CD8-positive, alpha-beta memory T cell (primary cell): ENCODE results near the gene CXCR3. TPM values are rescaled to one million over a fixed set of nuclear protein-coding genes. Genes with fewer than 3 reads are reported as not detected.
"Not testable (repeated sequence)": the region's sequence is repeated elsewhere in the genome, so short reads cannot be mapped to it uniquely, and the experiment has no call there.

Experiments
- CTCF ChIA-PET: fragments of 350-600 bp; sonication (Branson Sonifier 250); formaldehyde crosslinking; loops from one replicate; lab custom pipeline; 2021; ENCODE audit warnings: antibody characterized with exemption; lab: Charles Lee
- POLR2A ChIA-PET: fragments of 350-600 bp; sonication (Branson Sonifier 250); formaldehyde crosslinking; loops from one replicate; lab custom pipeline; 2021; ENCODE audit warnings: antibody characterized with exemption; lab: Charles Lee
- DNase-seq, 5 donors: peaks; one replicate each; pipeline versions ENCODE4 v3.0.0 to v3.0.0-alpha.2; 2020 to 2022; ENCODE audit warnings: mixed read lengths in 1 of 5
- H3K27ac ChIP-seq: one replicate; pipeline ENCODE4 v1.7.0; 2013; ENCODE audit warnings: low read depth, mild to moderate bottlenecking, low read length, moderate library complexity
- H3K27me3 ChIP-seq: 2 replicates; pipeline ENCODE4 v1.7.0; 2013; ENCODE audit warnings: low read length, mild to moderate bottlenecking; ENCODE audit not compliant: insufficient read depth, poor library complexity, severe bottlenecking
- H3K36me3 ChIP-seq: 2 replicates; pipeline ENCODE4 v1.7.0; 2013; ENCODE audit warnings: mild to moderate bottlenecking, low read length, moderate library complexity; ENCODE audit not compliant: insufficient read depth
- H3K4me1 ChIP-seq: 2 replicates; pipeline ENCODE4 v1.7.0; 2013; ENCODE audit warnings: mild to moderate bottlenecking, low read length, moderate library complexity; ENCODE audit not compliant: insufficient read depth
- H3K4me3 ChIP-seq: 2 replicates; pipeline ENCODE4 v1.7.0; 2013; ENCODE audit warnings: mild to moderate bottlenecking, low read length
- H3K9me3 ChIP-seq: 2 replicates; pipeline ENCODE4 v1.7.0; 2013; ENCODE audit warnings: mild to moderate bottlenecking, low read length
- H3K27ac Mint-ChIP-seq, 8 donors: one replicate each; pipeline ENCODE4 v1.8.0; 2020 to 2021; ENCODE audit warnings: mixed read lengths in 8 of 8, mild to moderate bottlenecking in 6 of 8, inconsistent platforms in 3 of 8, moderate library complexity in 3 of 8
- H3K27me3 Mint-ChIP-seq, 2 donors: one replicate each; pipeline ENCODE4 v1.8.0; 2020 to 2021; ENCODE audit warnings: mixed read lengths in 2 of 2, mild to moderate bottlenecking in 1 of 2, moderate library complexity in 1 of 2
- H3K36me3 Mint-ChIP-seq, 3 donors: one replicate each; pipeline ENCODE4 v1.8.0; 2020 to 2021; ENCODE audit warnings: mixed read lengths in 3 of 3, inconsistent platforms in 1 of 3, mild to moderate bottlenecking in 1 of 3
- H3K4me1 Mint-ChIP-seq, 3 donors: one replicate each; pipeline ENCODE4 v1.8.0; 2020 to 2021; ENCODE audit warnings: mixed read lengths in 3 of 3, inconsistent platforms in 1 of 3, mild to moderate bottlenecking in 1 of 3
- H3K4me3 Mint-ChIP-seq, 7 donors: one replicate each; pipeline ENCODE4 v1.8.0; 2020 to 2021; ENCODE audit warnings: mixed read lengths in 7 of 7, mild to moderate bottlenecking in 6 of 7, moderate library complexity in 4 of 7, inconsistent platforms in 2 of 7
- H3K9me3 Mint-ChIP-seq, 5 donors: one replicate each; pipeline ENCODE4 v1.8.0; 2020 to 2022; ENCODE audit warnings: mixed read lengths in 5 of 5, mild to moderate bottlenecking in 3 of 5, moderate library complexity in 2 of 5, inconsistent platforms in 1 of 5
- polyA plus RNA-seq: library from polyadenylated mRNA; unstranded; fragments of 300-500 nt; fragmentation: Illumina TruSeq; gene quantifications from one replicate; pipeline ENCODE4 v1.2.3, GENCODE V29; 2021
- total RNA-seq, 2 experiments: library from RNA; stranded (reverse); gene quantifications; one replicate each; pipeline ENCODE4 v1.2.3, GENCODE V29; 2021

The CXCR3 gene
- total and polyA plus RNA-seq, 3 experiments from 2014 or later, result 66.1 to 220 (median 69.3) TPM

- CTCF ChIA-PET, result no interaction called here
- Histone ChIP-seq H3K9me3 (no peaks in the 10 kb centered on the region), H3K4me3 (no peak overlapping the region), H3K27me3 (no peaks in the 10 kb centered on the region), H3K36me3 (peaks cover 3% of the 10 kb centered on the region), H3K4me1 (no peaks in the 10 kb centered on the region), H3K27ac (no peak overlapping the region)
- H3K4me1 Mint-ChIP-seq, result peaks cover 3 to 17% (median 3%) of the 10 kb centered on the region in 3 donors
- peak overlapping the region in 2 of 8 donors; percentile 22 to 56 for H3K27ac Mint-ChIP-seq
- no peaks in the 10 kb centered on the region for H3K9me3 Mint-ChIP-seq
- H3K27me3 Mint-ChIP-seq, result no peaks in the 10 kb centered on the region
- DNase-seq, result no peak
- H3K4me3 Mint-ChIP-seq, result no peak overlapping the region
- H3K36me3 Mint-ChIP-seq, result peaks cover 0 to 32% (median 2%) of the 10 kb centered on the region in 3 donors
- POLR2A ChIA-PET, result interaction anchor here (0.6 kb wide), 1 partner anchor 11 kb away, joined by 3 read pairs; no protein-coding TSS in a partner anchor
Measured at GRCh38 chrX:71581210-71581609, 37.1 kb downstream of the CXCR3 start.

- CTCF ChIA-PET, result no interaction called here
- Mint-ChIP-seq H3K36me3 (peaks cover 0 to 43% (median 2%) of the 10 kb centered on the region in 3 donors), H3K4me1 (peaks cover 3 to 15% (median 4%) of the 10 kb centered on the region in 3 donors), H3K27ac (peak overlapping the region in 3 of 8 donors; percentile 10 to 84 (median 51)), H3K9me3 (no peaks in the 10 kb centered on the region), H3K27me3 (no peaks in the 10 kb centered on the region), H3K4me3 (no peak overlapping the region)
- POLR2A ChIA-PET, result no interaction called here
- Histone ChIP-seq H3K27me3 (no peaks in the 10 kb centered on the region), H3K27ac (no peak overlapping the region), H3K4me3 (no peak overlapping the region), H3K4me1 (no peaks in the 10 kb centered on the region), H3K9me3 (no peaks in the 10 kb centered on the region), H3K36me3 (peaks cover 7% of the 10 kb centered on the region)
- DNase-seq, result no peak
Measured at GRCh38 chrX:71579990-71580380, 38.3 kb downstream of the CXCR3 start.

GRCh38 chrX:71579136-71579989 is 38.9 kb downstream of the CXCR3 start:
- Mint-ChIP-seq H3K4me3 (peak overlapping the region in 1 of 7 donors; percentile 68), H3K36me3 (peaks cover 0 to 49% (median 2%) of the 10 kb centered on the region in 3 donors), H3K9me3 (no peaks in the 10 kb centered on the region), H3K27me3 (peaks cover 0 to 2% of the 10 kb centered on the region in 2 donors), H3K4me1 (peaks cover 3 to 15% (median 4%) of the 10 kb centered on the region in 3 donors), H3K27ac (peak overlapping the region in 5 of 8 donors; percentile 3 to 84 (median 56))
- no peak overlapping the region for H3K4me3 ChIP-seq
- no peak overlapping the region for H3K27ac ChIP-seq
- ChIA-PET CTCF (no interaction called here), POLR2A (no interaction called here)
- H3K9me3 ChIP-seq, result no peaks in the 10 kb centered on the region
- peak in 1 of 5 donors; percentile 47 for DNase-seq
- H3K36me3 ChIP-seq, result peaks cover 7% of the 10 kb centered on the region
- H3K27me3 ChIP-seq, result no peaks in the 10 kb centered on the region
- no peaks in the 10 kb centered on the region for H3K4me1 ChIP-seq

DNA sequence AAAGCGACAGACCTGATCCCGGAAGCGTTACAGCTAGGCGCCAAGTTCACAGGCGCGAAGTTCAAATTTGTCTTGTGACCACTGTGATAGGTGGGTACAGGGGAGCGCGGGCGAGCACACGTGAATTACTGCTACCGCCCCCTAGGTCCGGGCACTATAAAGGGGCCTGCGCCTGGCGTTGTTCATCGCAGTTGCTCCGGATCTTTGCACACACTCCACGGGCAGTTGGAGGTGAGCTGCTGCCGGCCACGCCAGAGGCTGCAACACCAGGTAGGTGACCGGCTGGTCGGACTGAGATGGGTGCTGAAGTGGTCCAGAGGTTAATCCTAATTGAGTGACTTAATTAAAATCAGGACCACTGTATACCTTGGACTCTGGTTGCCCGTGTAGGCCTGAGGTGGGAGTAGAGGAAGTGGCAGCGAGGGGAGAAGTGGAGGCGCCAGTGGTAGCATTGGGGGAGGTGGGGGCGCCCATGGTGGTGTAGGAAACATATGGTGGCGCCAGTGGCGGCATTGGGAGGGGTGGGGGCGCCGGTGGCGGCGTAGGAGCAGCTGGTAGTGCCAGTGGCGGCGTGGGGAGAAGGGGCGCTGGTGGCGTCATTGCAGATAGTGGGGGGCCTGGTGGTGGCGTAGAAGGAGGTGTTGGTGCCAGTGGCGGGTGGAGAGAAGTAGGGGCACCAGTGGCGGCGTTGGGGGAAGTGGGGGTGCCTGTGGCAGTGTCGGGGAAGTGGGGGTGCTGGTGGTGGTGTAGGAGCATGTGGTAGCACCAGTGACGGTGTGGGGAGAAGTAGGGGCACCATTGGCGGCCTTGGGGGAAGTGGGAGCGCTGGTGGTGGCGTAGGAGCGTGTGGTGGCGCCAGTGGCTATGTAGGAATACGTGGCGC is 39.8 kb downstream of the CXCR3 start, which contains the start of gene GCNA:
Gene GCNA (plus strand): TSS at position 185 of the 883 bp plus-strand sequence. CDS start 2,385 bp downstream, outside the sequence.
- H3K4me1 Mint-ChIP-seq, result peaks cover 3 to 19% (median 4%) of the 10 kb centered on the region in 3 donors
- peaks cover 0 to 2% of the 10 kb centered on the region in 2 donors for H3K27me3 Mint-ChIP-seq
- no peaks in the 10 kb centered on the region for H3K9me3 Mint-ChIP-seq
- H3K27ac ChIP-seq, result no peak within 1 kb of the TSS
- H3K4me3 ChIP-seq, result no peak within 1 kb of the TSS
- no peak within 1 kb of the TSS for H3K4me3 Mint-ChIP-seq
- H3K27ac Mint-ChIP-seq, result peak within 1 kb of the TSS in 5 of 8 donors; percentile 17 to 66 (median 47)
- H3K36me3 ChIP-seq, result peaks cover 14% of the 10 kb centered on the region
- no peaks in the 10 kb centered on the region for H3K27me3 ChIP-seq
- peaks cover 0 to 58% (median 2%) of the 10 kb centered on the region in 3 donors for H3K36me3 Mint-ChIP-seq
- peak in 1 of 5 donors; percentile 13 for DNase-seq
- POLR2A ChIA-PET, result no interaction called here
- H3K4me1 ChIP-seq, result no peaks in the 10 kb centered on the region
- CTCF ChIA-PET, result no interaction called here
- H3K9me3 ChIP-seq, result no peaks in the 10 kb centered on the region

DNA sequence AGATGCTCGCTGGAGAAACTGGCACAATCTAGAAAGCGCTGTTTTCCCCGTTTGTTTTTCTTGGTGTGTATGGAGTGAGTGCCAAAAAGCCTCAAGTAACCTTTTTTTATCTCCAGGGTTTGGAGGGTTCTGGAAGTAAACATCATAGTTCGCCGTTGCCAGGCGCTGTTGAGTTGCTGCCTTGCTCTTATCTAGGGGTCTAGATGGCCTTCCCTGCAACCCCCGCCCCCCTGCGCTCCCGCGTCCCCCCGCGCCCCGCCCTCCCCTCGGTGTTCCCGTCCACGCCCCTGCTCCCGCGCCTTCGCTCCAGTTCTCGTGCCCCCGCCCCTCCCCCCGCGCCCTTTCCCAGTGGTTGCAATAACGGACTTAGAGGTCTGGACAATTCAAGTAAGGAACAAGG is 40.6 kb downstream of the CXCR3 start:
- Mint-ChIP-seq H3K36me3 (peaks cover 0 to 64% (median 2%) of the 10 kb centered on the region in 3 donors), H3K4me3 (no peak overlapping the region), H3K27ac (peak overlapping the region in 1 of 8 donors; percentile 36), H3K4me1 (peaks cover 4 to 23% (median 4%) of the 10 kb centered on the region in 3 donors), H3K9me3 (no peaks in the 10 kb centered on the region), H3K27me3 (peaks cover 0 to 2% of the 10 kb centered on the region in 2 donors)
- no peaks in the 10 kb centered on the region for H3K4me1 ChIP-seq
- H3K36me3 ChIP-seq, result peaks cover 22% of the 10 kb centered on the region
- ChIA-PET POLR2A (interaction anchor here (0.7 kb wide), 1 partner anchor 46 kb away, joined by 3 read pairs; no protein-coding TSS in a partner anchor), CTCF (no interaction called here)
- DNase-seq, result no peak
- no peak overlapping the region for H3K4me3 ChIP-seq
- H3K27ac ChIP-seq, result no peak overlapping the region
- no peaks in the 10 kb centered on the region for H3K9me3 ChIP-seq
- no peaks in the 10 kb centered on the region for H3K27me3 ChIP-seq

GRCh38 chrX:71573590-71573989 is 44.7 kb downstream of the CXCR3 start:
- ChIA-PET POLR2A (interaction anchor here (0.7 kb wide), 1 partner anchor 45 kb away, joined by 9 read pairs; the partner anchor contains the start of gene CXCR3), CTCF (no interaction called here)
- H3K27me3 ChIP-seq, result no peaks in the 10 kb centered on the region
- H3K9me3 ChIP-seq, result no peaks in the 10 kb centered on the region
- DNase-seq, result no peak
- H3K4me1 ChIP-seq, result no peaks in the 10 kb centered on the region
- Mint-ChIP-seq H3K27ac (peak overlapping the region in 1 of 8 donors; percentile 12), H3K9me3 (no peaks in the 10 kb centered on the region), H3K4me1 (peaks cover 4 to 23% (median 6%) of the 10 kb centered on the region in 3 donors), H3K27me3 (peaks cover 0 to 2% of the 10 kb centered on the region in 2 donors), H3K36me3 (peaks cover 0 to 74% (median 5%) of the 10 kb centered on the region in 3 donors), H3K4me3 (no peak overlapping the region)
- no peak overlapping the region for H3K4me3 ChIP-seq
- peaks cover 25% of the 10 kb centered on the region for H3K36me3 ChIP-seq
- H3K27ac ChIP-seq, result no peak overlapping the region

DNA sequence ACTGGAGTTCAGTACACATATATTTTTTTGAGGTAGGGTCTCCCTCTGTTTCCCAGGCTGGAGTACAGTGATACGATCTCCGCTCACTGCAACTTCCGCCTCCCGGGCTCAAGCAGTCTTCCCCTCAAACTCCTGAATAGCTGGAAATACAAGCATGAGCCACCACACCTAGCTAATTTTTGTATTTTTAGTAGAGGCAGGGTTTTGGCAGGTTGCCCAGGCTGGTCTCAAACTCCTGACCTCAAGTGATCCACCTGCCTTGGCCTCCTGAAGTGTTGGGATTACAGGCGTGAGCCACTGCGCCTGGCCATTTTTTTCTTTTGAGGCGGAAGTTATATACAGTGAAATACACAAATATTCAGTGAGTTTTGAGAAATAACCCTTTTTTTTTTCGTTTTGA is 46.9 kb downstream of the CXCR3 start:
- Mint-ChIP-seq H3K4me1 (peaks cover 3 to 12% (median 4%) of the 10 kb centered on the region in 3 donors), H3K27ac (peak overlapping the region in 1 of 8 donors; percentile 9), H3K36me3 (peaks cover 0 to 81% (median 4%) of the 10 kb centered on the region in 3 donors)
- H3K27me3 Mint-ChIP-seq, H3K27me3 ChIP-seq, DNase-seq, H3K9me3 Mint-ChIP-seq, H3K4me1 ChIP-seq, H3K4me3 Mint-ChIP-seq, H3K9me3 ChIP-seq, H3K27ac ChIP-seq, POLR2A ChIA-PET, H3K4me3 ChIP-seq: not testable (repeated sequence)
- peaks cover 40% of the 10 kb centered on the region for H3K36me3 ChIP-seq
- CTCF ChIA-PET, result interaction anchor here (0.6 kb wide), 1 partner anchor 45 kb away, joined by 3 read pairs; no protein-coding TSS in a partner anchor
